GM12878 (cell line): ENCODE data around the gene NFYB. TPM values are rescaled to one million over a fixed set of nuclear protein-coding genes. Genes with fewer than 3 reads are reported as not detected.

Experiments used
- ATAC-seq: fragments of 200-7000 bp; cut with Tn5 transposase; 3 replicates; pipeline ENCODE4 v1.9.1; 2020; ENCODE audit warnings: mild to moderate bottlenecking, moderate library complexity
- BruUV-seq: library from RNA; stranded (reverse); fragments of 400-500 nt; replicated peaks from 2 replicates; lab custom pipeline; 2021; lab: Mats Ljungman, UMichigan
- CTCF ChIA-PET: fragments of 300-600 bp; sonication (Branson Sonifier 250); formaldehyde crosslinking; extraction: SDS; loops from one replicate; lab custom pipeline; 2021; ENCODE audit warnings: inconsistent platforms; lab: Yijun Ruan, JAX
- POLR2A ChIA-PET: fragments of 350-600 bp; formaldehyde crosslinking; extraction: SDS; loops from one replicate; lab custom pipeline; 2021; ENCODE audit warnings: inconsistent platforms; lab: Charles Lee
- RAD21 ChIA-PET: fragments of 300-600 bp; sonication (Branson Sonifier 250); formaldehyde crosslinking; loops from one replicate; lab custom pipeline; 2023; ENCODE audit warnings: antibody characterized with exemption; ENCODE audit not compliant: unreplicated experiment; lab: Charles Lee
- SMC1A ChIA-PET: fragments of 300-600 bp; sonication (Branson Sonifier 250); formaldehyde crosslinking; loops from one replicate; lab custom pipeline; 2023; ENCODE audit not compliant: unreplicated experiment, uncharacterized antibody; lab: Charles Lee
- DNase-seq: peaks from one replicate; pipeline ENCODE4 v3.0.0-alpha.2; 2011; ENCODE audit warnings: low read depth, low spot score
- FAIRE-seq: peaks from 3 replicates; lab custom pipeline; 2011; peaks lifted over from hg19 to GRCh38; lab: Jason Lieb, UNC
- H2AFZ ChIP-seq: 2 replicates; pipeline ENCODE4 v1.6.0; 2011; ENCODE audit warnings: low read depth, low read length, control low read depth; ENCODE audit not compliant: control insufficient read depth
- H3K27ac ChIP-seq: 2 replicates; pipeline ENCODE4 v1.5.1; 2011; ENCODE audit warnings: control low read depth; ENCODE audit not compliant: control insufficient read depth, insufficient read depth
- H3K27me3 ChIP-seq, 2 experiments: replicated peaks in 1 of 2; 2 replicates each; pipeline versions ENCODE4 v1.6.0 to v1.6.1; 2011; ENCODE audit warnings: low read length in 1 of 2; ENCODE audit not compliant: control insufficient read depth in 2 of 2, insufficient read depth in 2 of 2
- H3K36me3 ChIP-seq, 2 experiments: 2 replicates each; pipeline ENCODE4 v1.5.1; 2011; ENCODE audit warnings: low read length in 1 of 2; ENCODE audit not compliant: control insufficient read depth in 2 of 2, insufficient read depth in 2 of 2
- H3K4me1 ChIP-seq: 2 replicates; pipeline ENCODE4 v1.6.1; 2011; ENCODE audit warnings: mild to moderate bottlenecking, low read length, moderate library complexity, mixed read lengths; ENCODE audit not compliant: control insufficient read depth, insufficient read depth
- H3K4me2 ChIP-seq: 2 replicates; pipeline ENCODE4 v1.6.0; 2011; ENCODE audit warnings: control low read depth; ENCODE audit not compliant: control insufficient read depth, insufficient read depth
- H3K4me3 ChIP-seq: fragments of 200-600 bp; sonication (generic); 2 replicates; pipeline ENCODE4 v1.5.1; 2016
- H3K79me2 ChIP-seq: 2 replicates; pipeline ENCODE4 v1.6.0; 2011; ENCODE audit warnings: low read length; ENCODE audit not compliant: control insufficient read depth, insufficient read depth
- H3K9ac ChIP-seq: 2 replicates; pipeline ENCODE4 v1.8.0; 2011; ENCODE audit warnings: low read length, control low read depth, mixed read lengths; ENCODE audit not compliant: control insufficient read depth, insufficient read depth
- H3K9me3 ChIP-seq: replicated peaks from 3 replicates; pipeline ENCODE4 v1.5.1; 2011; ENCODE audit warnings: mild to moderate bottlenecking, low read length; ENCODE audit not compliant: control insufficient read depth, insufficient read depth
- H4K20me1 ChIP-seq: 2 replicates; pipeline ENCODE4 v1.6.0; 2011; ENCODE audit not compliant: control insufficient read depth, insufficient read depth
- BRCA1 ChIP-seq: IDR thresholded peaks from 2 replicates; pipeline ENCODE4 v1.6.1; 2011; ENCODE audit warnings: low read depth, low read length, improper control_type of control experiment
- CBX3 ChIP-seq: fragments of 200-600 bp; sonication (generic); IDR thresholded peaks from 2 replicates; pipeline ENCODE4 v1.6.1; 2016; ENCODE audit warnings: low read depth, borderline replicate concordance
- EGR1 ChIP-seq, 2 experiments: IDR thresholded peaks; 1 replicate in 1 of 2; 2 replicates in 1 of 2; pipeline ENCODE4 v1.6.1; 2011 to 2012; ENCODE audit warnings: low read depth in 2 of 2, low read length in 2 of 2, borderline replicate concordance in 1 of 2, mild to moderate bottlenecking in 1 of 2, moderate library complexity in 1 of 2
- JUNB ChIP-seq: IDR thresholded peaks from 2 replicates; pipeline ENCODE4 v1.6.1; 2016; ENCODE audit warnings: antibody characterized with exemption, mild to moderate bottlenecking
- POLR2AphosphoS2 ChIP-seq: IDR thresholded peaks from 2 replicates; pipeline ENCODE4 v1.6.1; 2011; ENCODE audit warnings: low read depth, mild to moderate bottlenecking, low read length, improper control_type of control experiment, moderate library complexity
- POU2F2 ChIP-seq: IDR thresholded peaks from 3 replicates; pipeline ENCODE4 v1.6.1; 2011; ENCODE audit warnings: low read depth, mild to moderate bottlenecking, low read length, borderline replicate concordance
- RB1 ChIP-seq: fragments of 450-650 bp; formaldehyde crosslinking; IDR thresholded peaks from 2 replicates; pipeline ENCODE4 v1.6.1; 2017; ENCODE audit warnings: mild to moderate bottlenecking, borderline replicate concordance
- YY1 ChIP-seq: IDR thresholded peaks from 2 replicates; pipeline ENCODE4 v1.6.1; 2011; ENCODE audit warnings: low read depth, mild to moderate bottlenecking, low read length
- in situ Hi-C: fragments of 300-500 bp; cut with MboI; formaldehyde crosslinking; loops from 9 replicates; pipeline ENCODE4 v1.14.3; 2018; ENCODE audit warnings: mixed read lengths
- intact Hi-C: fragments of 100-400 bp; cut with micrococcal nuclease; formaldehyde crosslinking; loops from one replicate; pipeline ENCODE4 v1.14.2; 2022; ENCODE audit not compliant: unreplicated experiment
- polyA plus RNA-seq, 11 experiments: library from polyadenylated mRNA; depleted of rRNA in 4 of 11; unstranded in 6 of 11; stranded (reverse) in 5 of 11; fragments of >200 nt; fragmentation: Nextera tagmentation in 4 of 11; fragmentation: Illumina TruSeq in 1 of 11; extraction: Ambion mirVana in 4 of 11; extraction: Trizol in 1 of 11; gene quantifications; 1 replicate in 1 of 11; 2 replicates in 10 of 11; pipeline versions ENCODE4 v1.2.1 to v1.2.3, GENCODE V29; 2011 to 2016; ENCODE audit warnings: inconsistent platforms in 2 of 11, missing spikeins in 2 of 11, low read depth in 1 of 11
- total RNA-seq, 4 experiments: library from RNA; depleted of rRNA in 3 of 4; stranded (reverse); fragments of >200 nt in 3 of 4; fragmentation: Illumina TruSeq in 1 of 4; extraction: Trizol in 1 of 4; gene quantifications; 2 replicates each; pipeline versions ENCODE4 v1.2.1 to v1.2.3, GENCODE V29; 2013 to 2021
- TF ChIP-seq, protein P1 (sequence below): fragments of 450-650 bp; conservative IDR thresholded peaks from 2 replicates; pipeline ENCODE4 v1.6.1; 2017; ENCODE audit warnings: mild to moderate bottlenecking, moderate library complexity
- TF ChIP-seq, protein P2 (sequence below): fragments of 450-650 bp; IDR thresholded peaks from 2 replicates; pipeline ENCODE4 v1.6.1; 2017; ENCODE audit warnings: low read depth, mild to moderate bottlenecking, moderate library complexity
- TF ChIP-seq, protein P3 (sequence below): IDR thresholded peaks from 2 replicates; pipeline ENCODE4 v1.6.1; 2011; ENCODE audit warnings: borderline replicate concordance, low read depth, mild to moderate bottlenecking, moderate library complexity, low read length; ENCODE audit not compliant: insufficient read depth, poor library complexity, severe bottlenecking

The NFYB gene
- total and polyA plus RNA-seq, 10 of the 15 experiments (the other 5 are each of a cell fraction or from before 2014, with no cell fraction given) = 13.8 to 42.3 (median 28.2) TPM

DNA sequence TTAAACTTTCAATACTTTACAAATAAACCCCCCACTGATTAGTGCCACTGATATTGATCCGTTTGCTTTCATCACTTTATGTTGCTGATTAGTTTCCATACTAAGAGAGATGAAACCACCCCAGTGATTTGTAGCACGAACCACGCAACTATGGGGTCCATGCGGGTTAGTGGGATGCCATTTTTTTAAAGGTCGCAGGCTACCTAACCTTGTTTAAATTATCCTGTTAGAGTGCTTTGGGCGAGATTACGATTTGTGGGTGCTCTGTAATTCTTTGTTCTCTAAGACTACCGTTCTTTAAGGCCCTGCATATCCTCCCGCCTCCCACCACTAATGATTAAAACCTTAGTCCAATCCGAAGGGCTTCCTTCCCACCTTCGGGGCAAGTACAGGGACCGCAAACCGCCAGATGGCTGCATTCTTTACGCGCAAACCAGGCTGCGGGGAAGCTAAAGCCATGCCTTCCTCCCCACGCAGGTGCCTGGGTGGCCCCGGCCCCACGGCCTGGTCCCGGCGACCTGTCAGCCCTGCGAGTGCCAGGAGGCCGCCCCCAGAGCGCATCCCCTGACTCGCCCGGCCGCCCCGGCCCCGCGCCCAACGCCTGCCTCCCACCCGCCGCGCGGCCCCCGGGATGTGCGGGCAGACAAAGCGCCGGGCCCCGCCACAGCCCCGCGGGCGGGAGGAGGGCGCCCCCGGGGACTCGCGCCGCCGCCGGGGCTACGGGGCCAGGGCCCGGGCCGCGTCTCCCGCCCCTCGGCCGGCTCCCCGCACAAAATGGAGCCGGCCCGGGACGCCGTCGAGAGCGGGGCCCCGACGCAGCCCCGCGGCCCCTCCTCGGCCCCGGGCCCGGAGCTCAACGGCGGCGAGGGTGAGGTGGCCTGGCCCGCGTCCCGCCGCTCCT is 759 bp downstream of the NFYB start (continued):
- TF ChIP-seq, protein P1, sequence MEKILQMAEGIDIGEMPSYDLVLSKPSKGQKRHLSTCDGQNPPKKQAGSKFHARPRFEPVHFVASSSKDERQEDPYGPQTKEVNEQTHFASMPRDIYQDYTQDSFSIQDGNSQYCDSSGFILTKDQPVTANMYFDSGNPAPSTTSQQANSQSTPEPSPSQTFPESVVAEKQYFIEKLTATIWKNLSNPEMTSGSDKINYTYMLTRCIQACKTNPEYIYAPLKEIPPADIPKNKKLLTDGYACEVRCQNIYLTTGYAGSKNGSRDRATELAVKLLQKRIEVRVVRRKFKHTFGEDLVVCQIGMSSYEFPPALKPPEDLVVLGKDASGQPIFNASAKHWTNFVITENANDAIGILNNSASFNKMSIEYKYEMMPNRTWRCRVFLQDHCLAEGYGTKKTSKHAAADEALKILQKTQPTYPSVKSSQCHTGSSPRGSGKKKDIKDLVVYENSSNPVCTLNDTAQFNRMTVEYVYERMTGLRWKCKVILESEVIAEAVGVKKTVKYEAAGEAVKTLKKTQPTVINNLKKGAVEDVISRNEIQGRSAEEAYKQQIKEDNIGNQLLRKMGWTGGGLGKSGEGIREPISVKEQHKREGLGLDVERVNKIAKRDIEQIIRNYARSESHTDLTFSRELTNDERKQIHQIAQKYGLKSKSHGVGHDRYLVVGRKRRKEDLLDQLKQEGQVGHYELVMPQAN = peak; percentile 73

DNA sequence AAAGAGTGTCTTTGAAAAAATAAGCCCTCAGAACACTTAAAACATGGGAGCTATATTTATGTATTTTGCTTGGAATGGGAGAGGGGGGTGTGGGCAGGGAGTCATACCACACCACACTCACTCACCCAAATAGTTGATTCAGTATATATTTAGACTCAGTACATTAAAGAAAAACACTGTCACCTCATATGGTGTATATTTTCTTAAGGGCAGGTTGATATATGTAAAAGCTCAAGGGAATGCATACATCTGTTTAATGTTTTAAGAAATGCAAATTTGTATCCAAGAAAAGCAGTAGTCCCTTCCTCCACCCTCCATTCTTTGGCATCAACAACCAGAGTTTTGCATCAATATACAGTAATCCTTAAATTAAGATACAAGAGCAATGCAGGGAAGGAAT is 1.4 kb downstream of the NFYB start:
- no peaks in the 10 kb centered on the region for H3K27me3 ChIP-seq
- peak overlapping the region; percentile 90 for H3K9ac ChIP-seq
- peak overlapping the region; percentile 88 for H3K4me3 ChIP-seq
- H3K27ac ChIP-seq = peak overlapping the region; percentile 89
- CTCF ChIA-PET = interaction anchor here (0.9 kb wide), 1 partner anchor 211 kb away, joined by 3 read pairs; no protein-coding TSS in a partner anchor
- H3K79me2 ChIP-seq = peaks cover 27% of the 10 kb centered on the region
- H2AFZ ChIP-seq = no peak overlapping the region
- ATAC-seq (no peak), FAIRE-seq (no peak), DNase-seq (no peak)
- TF ChIP-seq POU2F2 (no peak), EGR1 (IDR thresholded peaks at IDR 0.05; ENCODE audit: borderline replicate concordance in 1 of 2, low read depth in 2 of 2, low read length in 2 of 2) (no peak), JUNB (no peak), RB1 (no peak), CBX3 (no peak), BRCA1 (no peak), POLR2AphosphoS2 (no peak), YY1 (no peak)
- TF ChIP-seq, protein P2, sequence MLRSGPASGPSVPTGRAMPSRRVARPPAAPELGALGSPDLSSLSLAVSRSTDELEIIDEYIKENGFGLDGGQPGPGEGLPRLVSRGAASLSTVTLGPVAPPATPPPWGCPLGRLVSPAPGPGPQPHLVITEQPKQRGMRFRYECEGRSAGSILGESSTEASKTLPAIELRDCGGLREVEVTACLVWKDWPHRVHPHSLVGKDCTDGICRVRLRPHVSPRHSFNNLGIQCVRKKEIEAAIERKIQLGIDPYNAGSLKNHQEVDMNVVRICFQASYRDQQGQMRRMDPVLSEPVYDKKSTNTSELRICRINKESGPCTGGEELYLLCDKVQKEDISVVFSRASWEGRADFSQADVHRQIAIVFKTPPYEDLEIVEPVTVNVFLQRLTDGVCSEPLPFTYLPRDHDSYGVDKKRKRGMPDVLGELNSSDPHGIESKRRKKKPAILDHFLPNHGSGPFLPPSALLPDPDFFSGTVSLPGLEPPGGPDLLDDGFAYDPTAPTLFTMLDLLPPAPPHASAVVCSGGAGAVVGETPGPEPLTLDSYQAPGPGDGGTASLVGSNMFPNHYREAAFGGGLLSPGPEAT = no peak
- TF ChIP-seq, protein P3, sequence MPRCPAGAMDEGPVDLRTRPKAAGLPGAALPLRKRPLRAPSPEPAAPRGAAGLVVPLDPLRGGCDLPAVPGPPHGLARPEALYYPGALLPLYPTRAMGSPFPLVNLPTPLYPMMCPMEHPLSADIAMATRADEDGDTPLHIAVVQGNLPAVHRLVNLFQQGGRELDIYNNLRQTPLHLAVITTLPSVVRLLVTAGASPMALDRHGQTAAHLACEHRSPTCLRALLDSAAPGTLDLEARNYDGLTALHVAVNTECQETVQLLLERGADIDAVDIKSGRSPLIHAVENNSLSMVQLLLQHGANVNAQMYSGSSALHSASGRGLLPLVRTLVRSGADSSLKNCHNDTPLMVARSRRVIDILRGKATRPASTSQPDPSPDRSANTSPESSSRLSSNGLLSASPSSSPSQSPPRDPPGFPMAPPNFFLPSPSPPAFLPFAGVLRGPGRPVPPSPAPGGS = no peak
- peak overlapping the region; percentile 78 for H3K4me2 ChIP-seq
- RAD21 ChIA-PET = interaction anchor here (0.6 to 1.8 kb wide), 3 partner anchors 69 to 256 kb away, joined by 3 to 7 read pairs (median 4); no protein-coding TSS in a partner anchor
- H3K4me1 ChIP-seq = peaks cover 6% of the 10 kb centered on the region; the same call in 1 of the 2 replicates
- H4K20me1 ChIP-seq = no peaks in the 10 kb centered on the region
- H3K36me3 ChIP-seq = peaks cover 0 to 9% of the 10 kb centered on the region in 2 experiments; a peak in 2 of 4 replicates
- intact Hi-C loops (no loop called here), in situ Hi-C loops (no loop called here)
- SMC1A ChIA-PET = interaction anchor here (1.1 to 1.4 kb wide), 3 partner anchors 10 to 172 kb away, joined by 3 to 4 read pairs (median 3); no protein-coding TSS in a partner anchor
- TSS peak; percentile 65 for BruUV-seq
- POLR2A ChIA-PET = interaction anchor here (0.7 to 1.4 kb wide), 6 partner anchors 8 to 211 kb away, joined by 3 to 5 read pairs (median 3); partner anchors contain the start of gene HSP90B1
- no peaks in the 10 kb centered on the region for H3K9me3 ChIP-seq
